ENCODE results near the gene SLC27A5.

The SLC27A5 gene

GRCh38 chr19:58559275-58560006, 47.6 kb upstream of the SLC27A5 start:
- Histone ChIP-seq H2AK5ac (ENCODE audit: low read length, severe bottlenecking) (peak overlapping the region; percentile 94), H3K36me3 (ENCODE audit: control insufficient read depth in 1 of 2, insufficient read depth in 2 of 2, low read depth in 1 of 2, low read length in 2 of 2) (peaks cover 15 to 37% of the 10 kb centered on the region in 2 experiments), H3K23ac (ENCODE audit: low read length in 2 of 2) (peak overlapping the region in 1 of 2 experiments; percentile 86), H3K9me3 (ENCODE audit: control insufficient read depth, low read length) (no peaks in the 10 kb centered on the region), H3K18ac (ENCODE audit: low read depth in 1 of 2, low read length in 2 of 2) (peak overlapping the region; percentile 98 to 100), H2AFZ (ENCODE audit: low read depth, low read length) (peak overlapping the region; percentile 56), H3K27ac (ENCODE audit: low read length, poor library complexity, severe bottlenecking) (peak overlapping the region; percentile 99), H4K8ac (ENCODE audit: low read length) (peak overlapping the region; percentile 99), H3K27me3 (ENCODE audit: control insufficient read depth in 1 of 2, insufficient read depth in 1 of 2, low read length in 2 of 2) (no peaks in the 10 kb centered on the region), H3K4me1 (ENCODE audit: control insufficient read depth, insufficient read depth, low read depth, low read length) (peaks cover 40% of the 10 kb centered on the region), H4K91ac (ENCODE audit: low read length) (peak overlapping the region; percentile 100), H2BK120ac (ENCODE audit: low read depth, low read length) (peak overlapping the region; percentile 69), H2BK12ac (ENCODE audit: low read length in 2 of 2) (peak overlapping the region; percentile 55 to 72), H3K4me2 (ENCODE audit: low read length, poor library complexity, severe bottlenecking) (peak overlapping the region; percentile 89), H2BK5ac (ENCODE audit: low read depth, low read length, poor library complexity, severe bottlenecking) (peak overlapping the region; percentile 54), H3K4me3 (ENCODE audit: insufficient read depth in 1 of 2, low read depth in 1 of 2, low read length in 2 of 2) (peak overlapping the region; percentile 79 to 99), H3K9ac (ENCODE audit: low read length) (peak overlapping the region; percentile 100), H3K79me1 (replicated peaks; ENCODE audit: low read length, poor library complexity, severe bottlenecking) (peaks cover 27% of the 10 kb centered on the region), H3K4ac (ENCODE audit: low read depth in 1 of 2, low read length in 2 of 2) (peak overlapping the region; percentile 97 to 100), H3K14ac (ENCODE audit: low read length in 2 of 2) (peak overlapping the region in 1 of 2 experiments; percentile 98), H2BK15ac (ENCODE audit: low read depth, poor library complexity, severe bottlenecking) (peak overlapping the region; percentile 94)
- peak; percentile 95 for DNase-seq
- WGBS, result under 1% methylated on average over 27 of the region's 33 CpGs

DNA sequence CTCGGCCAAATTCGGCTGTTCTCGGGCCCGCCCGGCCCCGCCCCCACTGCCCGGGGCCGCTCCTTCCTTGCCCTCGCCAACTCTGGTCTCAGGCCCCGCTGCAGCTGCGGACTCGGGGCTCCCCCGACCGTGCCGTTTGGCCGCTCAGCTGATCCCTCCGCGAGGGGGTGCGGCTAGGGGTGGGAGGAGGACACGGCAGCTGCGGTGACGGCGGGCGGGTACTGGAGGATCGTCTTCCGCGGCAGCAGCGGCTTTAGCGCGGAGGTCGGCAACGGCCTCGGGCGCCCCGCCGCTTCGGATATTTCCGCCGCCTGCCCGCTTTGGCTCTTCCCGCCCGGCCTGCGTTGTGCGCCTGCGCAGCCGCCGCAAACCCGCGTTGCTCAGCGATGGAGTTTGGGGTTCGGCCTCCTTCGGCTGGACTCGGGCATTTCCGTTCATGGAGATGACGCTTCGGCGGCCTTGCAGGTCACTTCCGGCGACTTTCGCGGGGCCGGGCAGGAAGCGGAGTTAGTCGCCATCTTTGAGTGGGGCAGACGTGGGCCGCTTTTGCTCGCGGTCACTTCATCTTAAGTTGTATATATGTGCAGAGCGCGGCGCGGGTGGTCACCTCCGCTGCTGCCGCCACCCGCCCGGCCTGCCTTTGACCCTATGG, 47.0 kb upstream of the SLC27A5 start:
- H2BK15ac ChIP-seq (ENCODE audit: low read depth, poor library complexity, severe bottlenecking), result peak overlapping the region; percentile 96
- H3K27ac ChIP-seq (ENCODE audit: low read length, poor library complexity, severe bottlenecking), result peak overlapping the region; percentile 99
- peak overlapping the region; percentile 90 for H2BK5ac ChIP-seq (ENCODE audit: low read depth, low read length, poor library complexity, severe bottlenecking)
- H3K4me3 ChIP-seq (ENCODE audit: insufficient read depth in 1 of 2, low read depth in 1 of 2, low read length in 2 of 2), result peak overlapping the region; percentile 87 to 99
- H3K9me3 ChIP-seq (ENCODE audit: control insufficient read depth, low read length), result no peaks in the 10 kb centered on the region
- H3K14ac ChIP-seq (ENCODE audit: low read length in 2 of 2), result peak overlapping the region in 1 of 2 experiments; percentile 100
- H4K8ac ChIP-seq (ENCODE audit: low read length), result peak overlapping the region; percentile 99
- H3K4me2 ChIP-seq (ENCODE audit: low read length, poor library complexity, severe bottlenecking), result peak overlapping the region; percentile 89
- H2BK120ac ChIP-seq (ENCODE audit: low read depth, low read length), result peak overlapping the region; percentile 90
- H2AK5ac ChIP-seq (ENCODE audit: low read length, severe bottlenecking), result peak overlapping the region; percentile 90
- H3K4ac ChIP-seq (ENCODE audit: low read depth in 1 of 2, low read length in 2 of 2), result peak overlapping the region; percentile 99 to 100
- peaks cover 47% of the 10 kb centered on the region for H3K4me1 ChIP-seq (ENCODE audit: control insufficient read depth, insufficient read depth, low read depth, low read length)
- peak overlapping the region; percentile 100 for H4K91ac ChIP-seq (ENCODE audit: low read length)
- peak overlapping the region; percentile 100 for H3K18ac ChIP-seq (ENCODE audit: low read depth in 1 of 2, low read length in 2 of 2)
- H2BK12ac ChIP-seq (ENCODE audit: low read length in 2 of 2), result peak overlapping the region in 1 of 2 experiments; percentile 81
- no peaks in the 10 kb centered on the region for H3K27me3 ChIP-seq (ENCODE audit: control insufficient read depth in 1 of 2, insufficient read depth in 1 of 2, low read length in 2 of 2)
- peaks cover 15 to 40% of the 10 kb centered on the region in 2 experiments for H3K36me3 ChIP-seq (ENCODE audit: control insufficient read depth in 1 of 2, insufficient read depth in 2 of 2, low read depth in 1 of 2, low read length in 2 of 2)
- peaks cover 30% of the 10 kb centered on the region for H3K79me1 ChIP-seq (replicated peaks; ENCODE audit: low read length, poor library complexity, severe bottlenecking)
- under 1% methylated on average over 64 of the region's 76 CpGs for WGBS
- H2AFZ ChIP-seq (ENCODE audit: low read depth, low read length), result peak overlapping the region; percentile 81
- peak overlapping the region; percentile 100 for H3K9ac ChIP-seq (ENCODE audit: low read length)
- peak overlapping the region in 1 of 2 experiments; percentile 98 for H3K23ac ChIP-seq (ENCODE audit: low read length in 2 of 2)
- peak; percentile 98 for DNase-seq

GRCh38 chr19:58558066-58558622, 46.4 kb upstream of the SLC27A5 start, which contains the start of gene UBE2M:
Gene UBE2M (minus strand): TSS chr19:58558611. CDS start chr19:58558381, 230 bp downstream.
- Histone ChIP-seq H3K27ac (ENCODE audit: low read length, poor library complexity, severe bottlenecking) (peak within 1 kb of the TSS; percentile 99), H2BK120ac (ENCODE audit: low read depth, low read length) (peak within 1 kb of the TSS; percentile 90), H3K18ac (ENCODE audit: low read depth in 1 of 2, low read length in 2 of 2) (peak within 1 kb of the TSS; percentile 100), H4K91ac (ENCODE audit: low read length) (peak within 1 kb of the TSS; percentile 100), H2AK5ac (ENCODE audit: low read length, severe bottlenecking) (peak within 1 kb of the TSS; percentile 90), H3K79me1 (replicated peaks; ENCODE audit: low read length, poor library complexity, severe bottlenecking) (peaks cover 27% of the 10 kb centered on the region), H4K8ac (ENCODE audit: low read length) (peak within 1 kb of the TSS; percentile 99), H3K23ac (ENCODE audit: low read length in 2 of 2) (peak within 1 kb of the TSS in 1 of 2 experiments; percentile 98), H2AFZ (ENCODE audit: low read depth, low read length) (peak within 1 kb of the TSS; percentile 81), H3K4me1 (ENCODE audit: control insufficient read depth, insufficient read depth, low read depth, low read length) (peaks cover 48% of the 10 kb centered on the region), H3K9me3 (ENCODE audit: control insufficient read depth, low read length) (no peaks in the 10 kb centered on the region), H3K4me2 (ENCODE audit: low read length, poor library complexity, severe bottlenecking) (peak within 1 kb of the TSS; percentile 89), H2BK15ac (ENCODE audit: low read depth, poor library complexity, severe bottlenecking) (peak within 1 kb of the TSS; percentile 96), H3K4me3 (ENCODE audit: insufficient read depth in 1 of 2, low read depth in 1 of 2, low read length in 2 of 2) (peak within 1 kb of the TSS; percentile 87 to 99), H2BK12ac (ENCODE audit: low read length in 2 of 2) (peak within 1 kb of the TSS in 1 of 2 experiments; percentile 81), H3K14ac (ENCODE audit: low read length in 2 of 2) (peak within 1 kb of the TSS; percentile 76 to 100), H3K4ac (ENCODE audit: low read depth in 1 of 2, low read length in 2 of 2) (peak within 1 kb of the TSS; percentile 99 to 100), H2BK5ac (ENCODE audit: low read depth, low read length, poor library complexity, severe bottlenecking) (peak within 1 kb of the TSS; percentile 90), H3K9ac (ENCODE audit: low read length) (peak within 1 kb of the TSS; percentile 100), H3K27me3 (ENCODE audit: control insufficient read depth in 1 of 2, insufficient read depth in 1 of 2, low read length in 2 of 2) (no peaks in the 10 kb centered on the region), H3K36me3 (ENCODE audit: control insufficient read depth in 1 of 2, insufficient read depth in 2 of 2, low read depth in 1 of 2, low read length in 2 of 2) (peaks cover 19 to 39% of the 10 kb centered on the region in 2 experiments)
- WGBS, result 2% methylated on average over 43 of the region's 62 CpGs
- DNase-seq, result peak; percentile 67
